ENCODE data around the gene FAM200B.

The FAM200B gene

DNA sequence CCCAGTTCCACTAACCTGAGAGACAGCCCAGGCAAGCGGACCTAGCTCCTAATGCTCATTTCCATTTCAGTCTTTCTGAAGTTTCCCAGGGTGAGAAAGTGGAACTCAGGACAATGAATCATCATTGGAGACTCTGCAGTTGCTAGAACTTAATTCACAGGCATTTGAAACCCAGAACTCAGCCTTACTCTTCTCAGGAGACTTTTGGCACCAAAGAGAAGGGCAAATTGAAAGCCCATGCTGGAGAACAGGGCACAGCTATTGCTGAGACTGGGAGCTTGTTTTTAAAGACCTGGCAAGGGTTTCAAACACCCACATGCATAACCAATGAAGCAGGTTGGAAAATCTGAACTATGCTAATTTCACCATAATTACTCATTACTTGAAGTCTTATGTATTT, 57.2 kb downstream of the FAM200B start:
- no peak for DNase-seq
